ENCODE data around the gene POLE. TPM values are rescaled to one million over a fixed set of nuclear protein-coding genes. Genes with fewer than 3 reads are reported as not detected.

Gene POLE
- total RNA-seq, 1 experiment from 2014 or later, result 62.9 TPM

- Histone ChIP-seq H3K9me3 (ENCODE audit: insufficient read depth, low read depth) (no peaks in the 10 kb centered on the region), H3K27me3 (ENCODE audit: insufficient read depth, low read depth) (no peaks in the 10 kb centered on the region), H2AFZ (no peak overlapping the region), H3K4me3 (no peak overlapping the region), H4K20me1 (ENCODE audit: insufficient read depth) (no peaks in the 10 kb centered on the region), H3K9me2 (ENCODE audit: insufficient read depth) (no peaks in the 10 kb centered on the region), H3K4me1 (replicated peaks; ENCODE audit: insufficient read depth) (peaks cover 13% of the 10 kb centered on the region), H3K79me2 (ENCODE audit: low read depth) (peaks cover 18% of the 10 kb centered on the region), H3K4me2 (no peak overlapping the region), H3K36me3 (ENCODE audit: low read depth) (peaks cover 8% of the 10 kb centered on the region; the same call in 1 of the 2 replicates), H3F3A (ENCODE audit: insufficient read depth, low read depth) (peaks cover 4% of the 10 kb centered on the region; the same call in 1 of the 2 replicates), H3K27ac (no peak overlapping the region)
- POLR2A ChIA-PET (ENCODE audit: unreplicated experiment), result no interaction called here
- CTCF ChIA-PET, result no interaction called here
- TF ChIP-seq EZH2 (IDR thresholded peaks at IDR 0.05; ENCODE audit: low read depth) (no peak), CTCF (conservative IDR thresholded peaks at IDR 0.05) (no peak)
- DNase-seq, result no peak
- no TSS peak for BruUV-seq (replicated peaks)
- intact Hi-C loops (cut with micrococcal nuclease; ENCODE audit: unreplicated experiment), result no loop called here
Observed at GRCh38 chr12:132690112-132690511, 3.0 kb upstream of the POLE start.

GRCh38 chr12:132689227-132689626, 2.1 kb upstream of the POLE start:
- no peaks in the 10 kb centered on the region for H3K9me3 ChIP-seq (ENCODE audit: insufficient read depth, low read depth)
- H3K27ac ChIP-seq, result no peak overlapping the region
- H3K79me2 ChIP-seq (ENCODE audit: low read depth), result peaks cover 21% of the 10 kb centered on the region
- peaks cover 8% of the 10 kb centered on the region; the same call in 1 of the 2 replicates for H3K36me3 ChIP-seq (ENCODE audit: low read depth)
- H3K4me3 ChIP-seq, result no peak overlapping the region
- no peak overlapping the region for H2AFZ ChIP-seq
- TF ChIP-seq EZH2 (IDR thresholded peaks at IDR 0.05; ENCODE audit: low read depth) (no peak), CTCF (conservative IDR thresholded peaks at IDR 0.05) (no peak)
- no peaks in the 10 kb centered on the region for H4K20me1 ChIP-seq (ENCODE audit: insufficient read depth)
- no peak for DNase-seq
- no peaks in the 10 kb centered on the region for H3K9me2 ChIP-seq (ENCODE audit: insufficient read depth)
- no peak overlapping the region for H3K4me2 ChIP-seq
- POLR2A ChIA-PET (ENCODE audit: unreplicated experiment), result no interaction called here
- peaks cover 4% of the 10 kb centered on the region; the same call in 1 of the 2 replicates for H3F3A ChIP-seq (ENCODE audit: insufficient read depth, low read depth)
- BruUV-seq (replicated peaks), result no TSS peak
- peaks cover 13% of the 10 kb centered on the region for H3K4me1 ChIP-seq (replicated peaks; ENCODE audit: insufficient read depth)
- H3K27me3 ChIP-seq (ENCODE audit: insufficient read depth, low read depth), result no peaks in the 10 kb centered on the region
- intact Hi-C loops (cut with micrococcal nuclease; ENCODE audit: unreplicated experiment), result no loop called here
- CTCF ChIA-PET, result no interaction called here

GRCh38 chr12:132686825-132687210, 324 bp downstream of the POLE start:
- Histone ChIP-seq H3K9me3 (ENCODE audit: insufficient read depth, low read depth) (no peaks in the 10 kb centered on the region), H3K9me2 (ENCODE audit: insufficient read depth) (no peaks in the 10 kb centered on the region), H3K36me3 (ENCODE audit: low read depth) (peaks cover 8% of the 10 kb centered on the region; the same call in 1 of the 2 replicates), H3K4me1 (replicated peaks; ENCODE audit: insufficient read depth) (peaks cover 13% of the 10 kb centered on the region), H3F3A (ENCODE audit: insufficient read depth, low read depth) (peaks cover 4% of the 10 kb centered on the region; the same call in 1 of the 2 replicates), H3K27ac (no peak overlapping the region), H3K79me2 (ENCODE audit: low read depth) (peaks cover 39% of the 10 kb centered on the region), H3K4me3 (peak overlapping the region; percentile 81; the same call in 1 of the 2 replicates), H2AFZ (peak overlapping the region; percentile 80), H3K4me2 (peak overlapping the region; percentile 81), H4K20me1 (ENCODE audit: insufficient read depth) (no peaks in the 10 kb centered on the region), H3K27me3 (ENCODE audit: insufficient read depth, low read depth) (no peaks in the 10 kb centered on the region)
- intact Hi-C loops (cut with micrococcal nuclease; ENCODE audit: unreplicated experiment), result loop anchor here (2.0 kb wide), 1 partner anchor 74 kb away; the partner anchor contains the start of gene ANKLE2
- BruUV-seq (replicated peaks), result no TSS peak
- no peak for TF ChIP-seq EZH2 (IDR thresholded peaks at IDR 0.05; ENCODE audit: low read depth)
- TF ChIP-seq CTCF (conservative IDR thresholded peaks at IDR 0.05), result no peak
- no peak for DNase-seq
- ChIA-PET POLR2A (ENCODE audit: unreplicated experiment) (interaction anchor here (0.6 kb wide), 1 partner anchor 142 kb away, joined by 3 read pairs; no protein-coding TSS in a partner anchor), CTCF (no interaction called here)
